HG03571 (cell line): ENCODE measurements around the gene PTPRG.
"Not testable (repeated sequence)": the region's sequence is repeated elsewhere in the genome, so short reads cannot be mapped to it uniquely, and the experiment has no call there.

Experiments used
- ATAC-seq: cut with Tn5 transposase; IDR thresholded peaks from one replicate; pipeline ENCODE4 v1.9.1; 2021; ENCODE audit not compliant: unreplicated experiment

The PTPRG gene

GRCh38 chr3:61561374-61562041 is at the start of gene PTPRG:
Gene PTPRG, plus strand, starts transcription at chr3:61561571. Its CDS starts 717 bp downstream, at chr3:61562288.
- ATAC-seq, result peak; percentile 46

DNA sequence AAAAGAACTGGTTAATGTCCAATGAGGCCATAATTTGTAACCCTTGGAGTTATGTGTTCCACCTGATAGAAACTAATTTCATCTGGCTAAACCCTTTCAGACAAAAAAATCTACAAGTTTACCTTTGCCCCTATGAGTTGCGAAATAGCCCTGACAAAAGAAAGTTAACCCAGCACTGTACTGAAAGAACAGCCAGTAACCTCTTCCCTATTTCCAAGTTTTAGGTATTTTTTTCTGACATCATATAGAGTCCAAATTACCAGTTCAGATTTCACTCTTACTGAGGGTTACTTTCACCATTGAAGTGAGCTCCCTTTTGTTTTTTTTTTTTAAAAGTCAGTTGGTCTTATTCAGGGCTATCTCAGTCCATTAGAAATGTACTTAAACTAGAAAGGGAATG is 42.8 kb upstream of the PTPRG start:
- no peak for ATAC-seq

DNA sequence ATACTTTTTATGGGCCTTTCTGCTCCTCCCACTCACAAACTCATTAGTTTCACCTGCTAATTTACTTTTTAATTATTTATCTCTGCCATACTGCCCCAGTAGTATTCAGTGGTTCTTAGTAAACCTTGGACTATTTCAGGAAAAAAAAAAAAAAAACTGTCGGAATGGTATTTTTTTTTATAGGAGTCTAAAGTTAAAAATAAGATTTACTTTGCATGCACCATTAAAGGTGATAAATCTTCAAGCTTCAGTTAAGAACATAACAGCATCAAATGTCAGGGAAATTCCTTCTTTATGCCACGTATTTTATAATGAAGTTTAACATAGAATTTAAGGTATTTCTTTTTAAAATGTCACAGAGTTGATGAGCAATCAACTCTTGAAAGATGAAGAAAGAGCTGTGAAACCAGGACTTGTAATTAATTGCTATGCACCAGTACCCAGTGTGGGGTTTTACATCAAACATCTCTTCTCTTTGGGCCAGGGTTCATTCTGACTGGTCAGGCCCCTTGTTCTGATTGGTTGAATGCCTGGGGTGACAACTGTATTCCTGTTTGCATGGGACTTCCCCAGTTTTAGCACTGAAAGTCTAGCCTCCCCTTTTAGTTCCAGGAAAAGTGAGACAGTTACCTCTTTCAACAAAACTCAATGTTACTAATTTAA is 40.3 kb upstream of the PTPRG start:
- peak; percentile 94 for ATAC-seq

DNA sequence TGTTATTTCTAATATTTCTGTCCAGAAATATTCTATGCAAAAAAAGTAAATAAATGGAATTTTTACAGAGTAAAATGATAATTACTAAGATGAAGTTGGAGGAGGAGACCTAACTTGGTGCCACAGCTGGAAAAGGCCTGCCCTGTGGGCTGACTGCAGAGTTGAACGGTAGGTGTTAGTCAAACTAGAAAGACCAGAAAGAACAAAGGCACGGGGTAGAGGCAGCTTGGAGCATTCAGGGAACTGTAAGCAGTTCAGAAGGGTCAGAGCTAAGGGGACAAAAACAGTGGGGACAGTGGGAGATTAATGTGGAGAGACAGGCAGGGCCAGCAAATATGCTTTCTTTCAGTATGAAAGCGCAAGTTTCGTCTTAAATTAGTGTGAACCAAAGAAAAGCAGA is 39.3 kb upstream of the PTPRG start:
- no peak for ATAC-seq

GRCh38 chr3:61522626-61523025 is 38.7 kb upstream of the PTPRG start:
- ATAC-seq, result no peak

DNA sequence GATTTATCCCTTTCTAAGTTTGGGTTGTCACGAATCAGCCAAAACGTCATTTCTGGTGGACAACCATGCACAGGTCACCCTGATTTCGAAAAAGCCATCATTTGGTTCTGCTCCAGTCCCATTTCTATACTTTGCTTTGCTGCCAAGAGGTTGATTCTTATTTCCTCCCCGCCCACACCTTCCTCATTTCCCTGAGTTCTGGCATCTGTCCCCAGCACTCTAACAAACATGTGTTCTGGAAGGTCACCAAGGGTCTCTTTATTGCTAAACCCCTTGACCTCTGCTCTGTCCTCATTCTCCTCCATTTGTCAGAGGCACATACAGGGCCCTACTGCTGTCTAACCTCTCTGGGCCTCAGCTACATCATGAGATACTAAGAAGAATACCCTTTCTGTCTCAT is 36.4 kb upstream of the PTPRG start:
- no peak for ATAC-seq

DNA sequence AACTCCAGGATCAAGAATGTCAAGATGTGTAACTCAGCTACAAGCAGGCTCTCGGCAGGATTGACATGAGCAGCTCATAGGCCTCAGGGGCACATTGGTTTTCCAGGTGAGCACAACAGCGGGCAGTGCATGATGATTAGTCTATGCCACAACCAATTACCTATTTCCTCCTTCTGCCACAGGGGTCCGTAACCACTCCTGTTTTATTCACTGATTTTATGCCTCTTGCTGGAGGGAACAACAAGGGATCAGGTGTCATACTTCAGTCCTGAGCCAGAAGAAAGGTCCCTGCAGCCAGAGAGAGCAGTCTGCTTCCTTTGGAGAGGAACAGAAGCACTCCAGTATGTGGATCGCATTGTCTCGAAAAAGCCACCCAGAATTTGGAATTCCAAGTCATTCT is 35.1 kb upstream of the PTPRG start:
- ATAC-seq, result no peak

- ATAC-seq, result no peak
Measured at GRCh38 chr3:61527011-61527410, 34.4 kb upstream of the PTPRG start.

- ATAC-seq, result no peak
Measured at GRCh38 chr3:61530355-61530754, 31.0 kb upstream of the PTPRG start.

DNA sequence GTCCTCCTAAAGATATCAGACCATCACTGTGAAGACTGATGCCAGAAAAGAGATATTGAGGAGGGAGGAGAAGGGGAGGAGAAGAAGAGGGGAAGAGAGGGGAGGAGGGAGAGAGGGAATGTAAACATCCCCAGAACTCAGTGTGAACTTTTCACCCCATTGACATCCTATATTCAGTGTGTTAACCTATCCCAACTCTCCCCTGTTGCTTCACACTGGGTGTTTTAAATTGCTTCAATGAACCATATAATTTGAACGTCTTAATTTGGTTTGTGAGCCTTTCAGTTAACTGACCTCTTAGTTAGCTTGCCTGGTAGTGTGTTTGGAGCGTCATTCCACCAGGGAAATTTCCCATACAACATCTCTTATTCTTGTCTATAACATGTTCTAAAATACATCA is 29.8 kb upstream of the PTPRG start:
- ATAC-seq, result no peak

GRCh38 chr3:61532739-61533500 is 28.5 kb upstream of the PTPRG start:
- ATAC-seq, result no peak

- no peak for ATAC-seq
Measured at GRCh38 chr3:61535826-61536225, 25.5 kb upstream of the PTPRG start.

- ATAC-seq, result no peak
Measured at GRCh38 chr3:61537366-61537765, 24.0 kb upstream of the PTPRG start.

DNA sequence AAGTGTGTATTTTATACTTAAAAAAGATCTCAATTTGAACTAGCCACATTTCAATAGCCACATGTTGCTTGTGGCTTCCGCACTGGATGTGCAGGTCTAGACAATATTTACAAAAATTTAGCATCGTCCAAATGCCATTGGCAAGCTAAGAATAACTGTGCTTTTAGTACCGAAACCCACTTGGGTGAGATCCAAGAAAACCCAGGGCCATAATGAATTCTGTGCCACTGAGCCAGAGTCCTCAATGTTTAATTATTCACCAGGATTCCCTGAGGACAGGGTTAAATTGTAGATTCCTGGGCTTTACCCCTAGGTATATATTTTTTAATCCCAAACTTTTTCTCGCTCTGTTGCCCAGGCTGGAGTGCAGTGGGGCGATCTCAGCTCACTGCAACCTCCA is 22.9 kb upstream of the PTPRG start:
- ATAC-seq, result no peak

DNA sequence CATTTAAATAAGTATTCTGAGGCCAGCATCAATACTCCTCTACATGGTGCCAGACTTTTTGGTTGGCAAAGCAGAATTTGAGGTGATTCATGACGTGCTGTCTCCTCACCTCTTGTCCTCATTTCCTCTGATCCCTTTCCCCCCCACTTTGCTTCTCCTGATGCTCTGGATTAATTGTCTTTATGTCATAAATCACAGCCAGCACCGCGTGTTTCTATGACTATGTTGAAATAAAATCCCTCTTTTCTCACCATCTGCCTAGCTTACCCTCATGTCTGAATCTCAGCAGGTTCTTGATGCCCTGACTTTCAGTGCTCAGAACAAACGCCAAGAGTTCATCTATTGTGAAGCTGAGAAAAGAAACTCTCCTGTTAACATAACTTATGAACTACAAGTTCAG is 19.7 kb upstream of the PTPRG start:
- ATAC-seq, result no peak

DNA sequence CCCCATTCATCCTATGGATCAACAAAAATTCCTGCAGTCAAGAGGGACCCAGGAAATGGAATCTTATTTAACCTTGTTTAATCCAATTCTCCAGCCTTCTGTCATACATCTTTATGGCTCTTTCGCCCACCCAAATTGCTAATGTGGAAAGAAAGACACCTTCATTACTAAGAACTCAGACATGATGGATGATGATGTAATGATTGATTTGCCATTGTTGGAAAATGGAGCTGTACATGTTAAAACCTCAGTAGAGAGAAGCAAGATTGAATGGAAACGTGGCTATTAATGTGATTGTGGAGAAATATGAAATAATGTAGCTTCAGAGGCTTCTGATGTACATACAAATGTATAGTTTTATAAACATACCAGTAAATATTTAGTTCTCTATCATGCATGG is 15.7 kb upstream of the PTPRG start:
- ATAC-seq, result no peak

- ATAC-seq, result no peak
Measured at GRCh38 chr3:61547625-61548024, 13.7 kb upstream of the PTPRG start.

GRCh38 chr3:61552704-61553103 is 8.7 kb upstream of the PTPRG start:
- ATAC-seq, result not testable (repeated sequence)

DNA sequence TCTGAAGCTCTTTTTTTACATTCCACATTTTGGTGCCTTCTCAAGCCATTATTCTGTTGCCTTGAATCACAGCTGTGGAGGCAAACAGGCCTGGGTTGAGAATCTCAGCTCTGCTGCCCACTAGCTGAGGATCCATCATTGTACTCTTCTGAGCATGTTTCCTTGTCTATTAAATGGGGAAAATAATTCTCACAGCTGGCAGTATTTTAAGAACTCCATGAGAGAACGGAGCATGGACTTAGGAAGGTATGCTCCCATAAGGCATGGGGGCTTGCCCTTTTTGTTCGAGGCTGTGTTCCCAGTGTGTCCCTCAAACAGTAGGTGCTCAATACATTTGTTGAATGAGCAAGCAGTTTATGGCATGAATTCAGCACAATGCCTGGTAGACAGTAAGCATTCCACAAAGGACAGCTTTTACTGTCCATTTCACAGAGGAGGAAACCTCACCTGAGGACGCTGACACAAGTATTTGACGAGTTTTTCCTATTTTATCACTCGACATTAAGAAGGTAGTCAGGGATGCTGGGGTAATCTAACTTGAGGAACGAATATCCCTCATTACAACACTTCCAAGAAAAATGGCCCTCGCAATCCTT is 2.1 kb upstream of the PTPRG start:
- ATAC-seq, result no peak

GRCh38 chr3:61560517-61561373 is 626 bp upstream of the PTPRG start:
- ATAC-seq, result peak; percentile 51
